ENCODE measurements around the gene TMOD4.
"Not testable (repeated sequence)": the region's sequence is repeated elsewhere in the genome, so short reads cannot be mapped to it uniquely, and the experiment has no call there.

TMOD4 gene

GRCh38 chr1:151175863-151176262 lies at the start of gene TMOD4:
Gene TMOD4, minus strand, starts transcription at chr1:151175981. Its CDS starts 1,106 bp downstream, at chr1:151174875.
- in situ Hi-C loops (cut with MboI; ENCODE audit: low pct_unique_long_range_greater_than_20kb, low sequenced_read_pairs, unreplicated experiment) = no loop called here
- TF ChIP-seq, protein P1, sequence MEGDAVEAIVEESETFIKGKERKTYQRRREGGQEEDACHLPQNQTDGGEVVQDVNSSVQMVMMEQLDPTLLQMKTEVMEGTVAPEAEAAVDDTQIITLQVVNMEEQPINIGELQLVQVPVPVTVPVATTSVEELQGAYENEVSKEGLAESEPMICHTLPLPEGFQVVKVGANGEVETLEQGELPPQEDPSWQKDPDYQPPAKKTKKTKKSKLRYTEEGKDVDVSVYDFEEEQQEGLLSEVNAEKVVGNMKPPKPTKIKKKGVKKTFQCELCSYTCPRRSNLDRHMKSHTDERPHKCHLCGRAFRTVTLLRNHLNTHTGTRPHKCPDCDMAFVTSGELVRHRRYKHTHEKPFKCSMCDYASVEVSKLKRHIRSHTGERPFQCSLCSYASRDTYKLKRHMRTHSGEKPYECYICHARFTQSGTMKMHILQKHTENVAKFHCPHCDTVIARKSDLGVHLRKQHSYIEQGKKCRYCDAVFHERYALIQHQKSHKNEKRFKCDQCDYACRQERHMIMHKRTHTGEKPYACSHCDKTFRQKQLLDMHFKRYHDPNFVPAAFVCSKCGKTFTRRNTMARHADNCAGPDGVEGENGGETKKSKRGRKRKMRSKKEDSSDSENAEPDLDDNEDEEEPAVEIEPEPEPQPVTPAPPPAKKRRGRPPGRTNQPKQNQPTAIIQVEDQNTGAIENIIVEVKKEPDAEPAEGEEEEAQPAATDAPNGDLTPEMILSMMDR (IDR thresholded peaks at IDR 0.05; ENCODE audit: extremely low read depth, insufficient read depth, missing control alignments) = peak; percentile 42
- peak; percentile 55 for DNase-seq (ENCODE audit: low spot score)

DNA sequence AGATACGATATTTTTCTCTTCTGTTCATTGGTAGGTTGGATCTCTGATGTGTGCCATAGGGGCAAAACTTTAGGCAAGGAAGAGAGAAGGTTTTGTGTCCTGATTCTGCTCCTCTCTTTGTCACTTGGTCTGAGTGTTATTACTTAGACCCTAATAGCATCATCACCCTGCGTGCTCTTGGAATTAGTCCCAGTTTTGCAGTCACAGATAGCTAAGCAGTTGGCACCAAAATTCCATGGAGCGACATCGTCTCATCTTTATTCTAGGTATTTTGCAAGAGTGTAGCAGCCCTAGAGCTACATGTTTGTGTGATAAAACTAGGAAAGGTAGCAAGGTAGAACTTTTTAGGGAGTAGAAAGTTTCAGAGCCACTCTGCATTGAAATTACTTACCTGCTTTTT lies 46.3 kb upstream of the TMOD4 start:
- TF ChIP-seq, protein P1 (IDR thresholded peaks at IDR 0.05; ENCODE audit: extremely low read depth, insufficient read depth, missing control alignments) = no peak
- DNase-seq (ENCODE audit: low spot score) = no peak
- in situ Hi-C loops (cut with MboI; ENCODE audit: low pct_unique_long_range_greater_than_20kb, low sequenced_read_pairs, unreplicated experiment) = no loop called here

DNA sequence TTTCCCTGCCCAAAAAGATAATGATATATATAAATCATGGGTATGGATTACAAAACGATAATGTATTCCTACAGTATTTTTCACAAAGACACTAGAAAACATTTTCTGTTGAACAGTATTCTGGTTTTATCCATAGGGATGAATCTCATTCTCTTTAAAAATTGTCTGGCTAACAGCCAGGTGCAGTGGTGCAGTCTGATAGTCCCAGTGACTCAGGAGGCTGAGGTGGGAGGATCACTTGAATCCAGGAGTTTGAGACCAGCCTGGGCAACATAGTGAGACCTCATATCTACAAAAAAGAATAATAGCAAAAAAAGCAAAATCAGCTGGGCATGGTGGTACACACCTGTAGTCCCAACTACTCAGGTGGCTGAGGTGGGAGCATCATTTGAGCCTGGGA lies 45.8 kb upstream of the TMOD4 start:
- in situ Hi-C loops (cut with MboI; ENCODE audit: low pct_unique_long_range_greater_than_20kb, low sequenced_read_pairs, unreplicated experiment) = no loop called here
- no peak for DNase-seq (ENCODE audit: low spot score)
- TF ChIP-seq, protein P1 (IDR thresholded peaks at IDR 0.05; ENCODE audit: extremely low read depth, insufficient read depth, missing control alignments) = no peak

DNA sequence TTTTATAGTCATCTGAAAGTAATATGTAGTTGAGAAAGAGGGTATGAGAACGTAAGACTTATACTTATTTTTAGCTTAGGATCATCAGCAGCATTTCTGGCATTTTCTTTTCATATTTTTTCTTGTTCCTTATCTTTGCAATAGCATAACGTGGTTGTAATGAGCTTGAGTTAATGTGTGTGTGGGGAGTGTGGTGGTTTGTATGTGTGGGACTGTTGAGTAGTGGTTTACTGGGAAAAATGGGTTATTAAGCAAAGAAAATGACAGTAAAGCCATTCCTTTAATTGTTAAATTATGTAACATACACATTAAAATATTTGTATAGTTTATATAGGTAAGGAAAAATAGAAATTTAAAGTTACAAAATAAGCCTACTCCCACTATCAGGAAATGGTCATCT lies 37.8 kb upstream of the TMOD4 start:
- in situ Hi-C loops (cut with MboI; ENCODE audit: low pct_unique_long_range_greater_than_20kb, low sequenced_read_pairs, unreplicated experiment) = no loop called here
- TF ChIP-seq, protein P1 (IDR thresholded peaks at IDR 0.05; ENCODE audit: extremely low read depth, insufficient read depth, missing control alignments) = no peak
- DNase-seq (ENCODE audit: low spot score) = no peak

DNA sequence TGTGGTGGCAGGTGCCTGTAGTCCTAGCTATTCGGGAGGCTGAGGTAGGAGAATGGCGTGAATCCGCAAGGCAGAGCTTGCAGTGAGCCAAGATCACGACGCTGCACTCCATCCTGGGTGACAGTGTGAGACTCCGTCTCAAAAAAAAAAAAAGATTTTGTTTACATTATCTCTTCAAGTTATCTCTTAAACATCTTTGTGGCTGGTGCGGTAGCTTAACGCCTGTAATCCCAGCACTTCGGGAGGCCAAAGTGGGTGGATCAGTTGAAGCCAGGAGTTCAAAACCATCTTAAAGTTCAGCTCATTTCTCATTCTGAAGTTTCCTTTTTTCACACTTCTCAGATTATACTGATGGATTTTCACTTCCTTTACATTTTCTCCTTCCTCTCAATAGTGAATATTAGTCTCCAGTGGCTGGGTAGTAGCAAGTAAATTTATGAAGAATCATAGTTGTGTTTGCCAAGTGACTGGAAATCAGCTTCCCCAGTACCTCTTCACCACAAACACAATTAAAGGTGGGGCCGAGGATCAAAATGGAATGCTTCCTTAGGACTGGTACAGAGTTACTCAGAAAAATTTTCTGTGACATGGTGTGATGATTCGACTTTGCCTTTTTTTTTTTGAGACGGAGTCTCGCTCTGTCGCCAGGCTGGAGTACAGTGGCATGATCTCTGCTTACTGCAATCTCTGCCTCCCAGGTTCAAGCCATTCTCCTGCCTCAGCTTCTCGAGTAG lies 36.4 kb upstream of the TMOD4 start:
- TF ChIP-seq, protein P1 (IDR thresholded peaks at IDR 0.05; ENCODE audit: extremely low read depth, insufficient read depth, missing control alignments) = no peak
- DNase-seq (ENCODE audit: low spot score) = no peak
- in situ Hi-C loops (cut with MboI; ENCODE audit: low pct_unique_long_range_greater_than_20kb, low sequenced_read_pairs, unreplicated experiment) = no loop called here

DNA sequence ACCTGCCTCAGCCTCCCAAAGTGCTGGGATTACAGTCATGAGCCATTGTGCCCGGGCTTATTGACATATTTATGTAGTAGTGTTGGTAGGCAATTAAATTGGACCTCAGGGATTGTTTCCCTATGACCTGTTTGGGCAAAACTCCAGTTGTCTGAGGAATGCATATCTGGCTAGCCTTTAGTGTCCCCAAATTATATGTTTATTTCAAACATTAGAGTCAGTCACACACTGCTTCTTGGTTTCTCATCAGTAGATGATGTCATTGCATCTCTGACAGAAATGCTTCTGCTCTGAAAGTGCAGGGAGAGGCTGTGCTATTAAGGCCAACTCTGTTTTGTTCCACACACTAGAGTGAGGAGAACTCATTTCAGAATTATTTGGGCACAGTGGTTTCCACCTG lies 35.0 kb upstream of the TMOD4 start:
- TF ChIP-seq, protein P1 (IDR thresholded peaks at IDR 0.05; ENCODE audit: extremely low read depth, insufficient read depth, missing control alignments) = no peak
- no peak for DNase-seq (ENCODE audit: low spot score)
- in situ Hi-C loops (cut with MboI; ENCODE audit: low pct_unique_long_range_greater_than_20kb, low sequenced_read_pairs, unreplicated experiment) = no loop called here

GRCh38 chr1:151205381-151205965 lies 29.7 kb upstream of the TMOD4 start:
- DNase-seq (ENCODE audit: low spot score); in situ Hi-C loops (cut with MboI; ENCODE audit: low pct_unique_long_range_greater_than_20kb, low sequenced_read_pairs, unreplicated experiment): not testable (repeated sequence)

All from GM13977 (cell line).